Lower leg skin (tissue), 4 donors: ENCODE data around the gene TMEM38A. TPM values are rescaled to one million over a fixed set of nuclear protein-coding genes. Genes with fewer than 3 reads are reported as not detected.
"Not testable (repeated sequence)": the region's sequence is repeated elsewhere in the genome, so short reads cannot be mapped to it uniquely, and the experiment has no call there.

ENCODE experiments used
- DNase-seq, 2 donors: peaks; one replicate each; pipeline ENCODE4 v3.0.0-alpha.2; 2019; ENCODE audit warnings: low spot score in 2 of 2
- H3K4me3 ChIP-seq: fragments of 200-600 bp; sonication (generic); 2 replicates; pipeline ENCODE4 v1.5.1; 2017; ENCODE audit warnings: mild to moderate bottlenecking, low read depth; ENCODE audit not compliant: poor library complexity, severe bottlenecking
- POLR2A ChIP-seq, 2 donors: fragments of 450-650 bp; IDR thresholded peaks; one replicate each; pipeline ENCODE4 v1.6.1; 2016 to 2017; ENCODE audit warnings: antibody characterized with exemption in 2 of 2, mild to moderate bottlenecking in 1 of 2, moderate library complexity in 1 of 2
- WGBS, 2 donors: methylation state at CpG; one replicate each; pipeline ENCODE4 v1.1.5; 2018; 5-methylcytosine and 5-hydroxymethylcytosine counted together
- intact Hi-C: fragments of 100-400 bp; cut with DNase I; formaldehyde crosslinking; loops from one replicate; pipeline ENCODE4 v1.15.0; 2023; ENCODE audit warnings: low total_unique reads
- total RNA-seq, 4 donors: library from RNA; depleted of rRNA; stranded (reverse); fragments of >200 nt; gene quantifications; one replicate each; pipeline ENCODE4 v1.1.0, GENCODE V29; 2016
- TF ChIP-seq, protein P1 (sequence below), 3 donors: fragments of 450-650 bp; IDR thresholded peaks; one replicate each; pipeline ENCODE4 v1.5.1; 2016; ENCODE audit warnings: antibody characterized with exemption in 3 of 3, mild to moderate bottlenecking in 3 of 3, moderate library complexity in 2 of 3

The TMEM38A gene
- total RNA-seq, 4 donors from 2014 or later: 1.3 to 3.2 (median 2.2) TPM

DNA sequence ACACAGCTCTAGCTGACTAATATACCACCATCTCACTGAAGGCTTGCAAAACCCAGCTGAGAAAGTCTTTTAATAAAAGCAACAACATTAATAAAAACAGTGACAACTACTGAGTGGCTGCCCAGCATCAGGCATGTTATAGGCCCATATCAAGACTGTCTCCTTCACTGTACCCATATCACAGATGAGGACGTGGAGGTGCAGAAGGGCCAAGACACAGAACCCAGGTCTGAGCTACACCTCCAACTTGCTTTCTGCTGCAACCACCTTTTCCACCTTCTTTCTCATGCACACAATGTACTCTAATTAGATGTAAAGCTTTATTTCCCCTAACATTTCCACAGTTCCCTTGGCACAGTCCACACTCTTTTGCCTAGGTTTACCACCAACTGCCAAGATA lies 22.3 kb upstream of the TMEM38A start:
- TF ChIP-seq, protein P1, sequence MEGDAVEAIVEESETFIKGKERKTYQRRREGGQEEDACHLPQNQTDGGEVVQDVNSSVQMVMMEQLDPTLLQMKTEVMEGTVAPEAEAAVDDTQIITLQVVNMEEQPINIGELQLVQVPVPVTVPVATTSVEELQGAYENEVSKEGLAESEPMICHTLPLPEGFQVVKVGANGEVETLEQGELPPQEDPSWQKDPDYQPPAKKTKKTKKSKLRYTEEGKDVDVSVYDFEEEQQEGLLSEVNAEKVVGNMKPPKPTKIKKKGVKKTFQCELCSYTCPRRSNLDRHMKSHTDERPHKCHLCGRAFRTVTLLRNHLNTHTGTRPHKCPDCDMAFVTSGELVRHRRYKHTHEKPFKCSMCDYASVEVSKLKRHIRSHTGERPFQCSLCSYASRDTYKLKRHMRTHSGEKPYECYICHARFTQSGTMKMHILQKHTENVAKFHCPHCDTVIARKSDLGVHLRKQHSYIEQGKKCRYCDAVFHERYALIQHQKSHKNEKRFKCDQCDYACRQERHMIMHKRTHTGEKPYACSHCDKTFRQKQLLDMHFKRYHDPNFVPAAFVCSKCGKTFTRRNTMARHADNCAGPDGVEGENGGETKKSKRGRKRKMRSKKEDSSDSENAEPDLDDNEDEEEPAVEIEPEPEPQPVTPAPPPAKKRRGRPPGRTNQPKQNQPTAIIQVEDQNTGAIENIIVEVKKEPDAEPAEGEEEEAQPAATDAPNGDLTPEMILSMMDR (IDR thresholded peaks at IDR 0.05): no peak
- no peak for TF ChIP-seq POLR2A (IDR thresholded peaks at IDR 0.05)
- H3K4me3 ChIP-seq: no peak overlapping the region
- intact Hi-C loops: no loop called here
- DNase-seq: no peak
- 90 to 100% methylated on average over 1 of the region's 1 CpG for WGBS, 2 donors

DNA sequence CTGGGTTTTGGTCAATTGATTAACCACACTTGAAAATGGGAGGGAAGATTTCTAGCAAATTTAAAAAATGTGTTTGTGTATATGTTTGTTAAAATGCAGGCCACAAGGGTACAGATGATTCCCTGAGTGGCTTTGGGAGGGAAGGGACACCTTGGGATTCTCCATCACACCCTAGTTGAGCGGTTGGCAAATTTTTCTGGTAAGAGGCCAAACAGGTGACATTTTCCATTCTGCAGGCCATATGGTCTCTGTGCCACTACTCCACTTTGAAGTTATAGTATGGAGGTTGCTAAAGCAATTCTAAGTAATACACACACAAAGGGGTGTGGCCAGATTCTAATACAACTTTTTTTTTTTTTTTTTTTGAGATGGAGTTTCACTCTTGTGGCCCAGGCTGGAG lies 20.0 kb upstream of the TMEM38A start:
- no peak for TF ChIP-seq POLR2A (IDR thresholded peaks at IDR 0.05)
- TF ChIP-seq, protein P1 (IDR thresholded peaks at IDR 0.05): no peak
- DNase-seq: no peak
- WGBS, 2 donors: 91 to 92% methylated on average over 1 of the region's 1 CpG
- intact Hi-C loops: no loop called here
- H3K4me3 ChIP-seq: no peak overlapping the region

DNA sequence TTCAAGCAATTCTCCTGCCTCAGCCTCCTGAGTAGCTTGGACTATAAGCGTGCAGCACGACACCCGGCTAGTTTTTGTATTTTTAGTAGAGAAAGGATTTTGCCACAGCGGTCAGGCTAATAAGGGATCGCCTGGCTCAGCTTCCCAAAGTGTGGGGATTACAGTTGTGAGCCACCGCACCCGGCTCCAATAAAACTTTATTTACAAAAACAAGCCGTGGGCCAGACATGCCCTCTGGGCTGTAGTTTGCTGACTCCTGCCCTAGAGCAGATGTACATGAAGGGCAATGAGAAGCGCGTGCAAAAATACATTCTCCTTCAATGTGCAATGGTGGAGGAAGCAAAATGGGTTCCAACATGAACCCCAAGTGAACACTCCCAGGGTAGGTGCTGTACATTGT lies 19.2 kb upstream of the TMEM38A start:
- TF ChIP-seq POLR2A (IDR thresholded peaks at IDR 0.05): no peak
- TF ChIP-seq, protein P1 (IDR thresholded peaks at IDR 0.05): no peak
- intact Hi-C loops: no loop called here
- DNase-seq: no peak
- no peak overlapping the region for H3K4me3 ChIP-seq
- WGBS, 2 donors: 97 to 99% methylated on average over 10 of the region's 10 CpGs

DNA sequence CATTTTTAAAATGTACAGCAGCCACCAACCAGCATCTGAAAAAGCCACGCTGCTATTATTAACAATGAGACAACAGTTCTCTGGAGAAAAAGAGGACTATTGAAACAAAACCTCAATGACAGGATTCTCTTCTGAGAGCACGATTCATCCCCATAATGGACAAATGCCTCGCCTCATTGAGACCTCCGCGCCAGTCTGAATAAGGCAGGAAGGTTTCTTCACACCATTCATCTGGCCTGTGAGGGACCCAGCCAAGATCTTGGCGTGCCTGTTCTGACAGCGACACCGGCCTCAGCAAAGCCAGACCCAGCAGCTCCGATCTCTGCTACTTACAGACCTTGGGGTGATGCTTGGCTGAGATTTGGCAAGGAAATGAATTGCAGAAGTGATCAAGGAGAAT lies 15.8 kb upstream of the TMEM38A start:
- no peak for DNase-seq
- no peak overlapping the region for H3K4me3 ChIP-seq
- WGBS, 2 donors: 89 to 90% methylated on average over 9 of the region's 9 CpGs
- intact Hi-C loops: no loop called here
- TF ChIP-seq POLR2A (IDR thresholded peaks at IDR 0.05): no peak
- TF ChIP-seq, protein P1 (IDR thresholded peaks at IDR 0.05): no peak

DNA sequence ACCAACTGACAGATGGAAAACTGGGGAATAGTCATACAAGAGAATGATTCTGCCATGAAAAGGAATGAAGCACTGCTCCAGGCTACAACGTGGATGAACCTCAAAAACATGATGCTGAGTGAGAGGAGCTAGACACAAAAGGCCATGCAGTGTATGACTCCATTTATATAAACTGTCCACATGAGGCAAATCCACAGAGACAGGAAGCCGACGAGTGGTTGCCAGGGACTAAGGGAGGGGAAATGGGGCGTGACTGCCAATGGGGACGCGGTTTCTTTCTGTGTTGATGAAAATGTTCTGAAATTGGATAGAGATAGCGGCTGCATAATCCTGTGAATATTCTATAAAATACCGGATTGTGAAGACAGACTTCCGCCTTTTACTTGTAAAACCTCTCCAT lies 11.2 kb upstream of the TMEM38A start:
- TF ChIP-seq, protein P1 (IDR thresholded peaks at IDR 0.05): no peak
- TF ChIP-seq POLR2A (IDR thresholded peaks at IDR 0.05): no peak
- no peak for DNase-seq
- intact Hi-C loops: no loop called here
- no peak overlapping the region for H3K4me3 ChIP-seq
- WGBS, 2 donors: 48 to 50% methylated on average over 9 of the region's 9 CpGs

DNA sequence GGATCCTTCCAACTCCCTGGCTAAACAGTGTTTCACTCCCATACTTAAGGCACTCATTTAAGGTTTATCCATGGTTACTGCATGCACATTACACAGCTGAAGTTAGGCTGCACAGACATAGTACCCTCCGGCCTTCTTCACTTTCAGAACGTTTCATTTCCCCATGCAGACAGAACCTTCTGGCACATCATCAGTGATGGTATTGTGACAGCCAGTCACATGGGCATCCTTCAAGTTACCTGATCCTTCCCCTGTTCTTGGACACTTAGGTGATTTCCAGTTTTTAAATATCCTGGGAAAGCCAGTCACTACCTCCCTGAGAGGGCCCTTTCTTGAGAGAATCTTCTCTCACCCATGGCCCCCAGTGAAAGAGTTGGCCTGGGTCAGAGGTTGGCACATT lies 10.1 kb upstream of the TMEM38A start:
- TF ChIP-seq, protein P1 (IDR thresholded peaks at IDR 0.05): no peak
- TF ChIP-seq POLR2A (IDR thresholded peaks at IDR 0.05): no peak
- H3K4me3 ChIP-seq: no peak overlapping the region
- intact Hi-C loops: no loop called here
- no peak for DNase-seq
- WGBS, 2 donors: 68 to 81% methylated on average over 2 of the region's 2 CpGs

DNA sequence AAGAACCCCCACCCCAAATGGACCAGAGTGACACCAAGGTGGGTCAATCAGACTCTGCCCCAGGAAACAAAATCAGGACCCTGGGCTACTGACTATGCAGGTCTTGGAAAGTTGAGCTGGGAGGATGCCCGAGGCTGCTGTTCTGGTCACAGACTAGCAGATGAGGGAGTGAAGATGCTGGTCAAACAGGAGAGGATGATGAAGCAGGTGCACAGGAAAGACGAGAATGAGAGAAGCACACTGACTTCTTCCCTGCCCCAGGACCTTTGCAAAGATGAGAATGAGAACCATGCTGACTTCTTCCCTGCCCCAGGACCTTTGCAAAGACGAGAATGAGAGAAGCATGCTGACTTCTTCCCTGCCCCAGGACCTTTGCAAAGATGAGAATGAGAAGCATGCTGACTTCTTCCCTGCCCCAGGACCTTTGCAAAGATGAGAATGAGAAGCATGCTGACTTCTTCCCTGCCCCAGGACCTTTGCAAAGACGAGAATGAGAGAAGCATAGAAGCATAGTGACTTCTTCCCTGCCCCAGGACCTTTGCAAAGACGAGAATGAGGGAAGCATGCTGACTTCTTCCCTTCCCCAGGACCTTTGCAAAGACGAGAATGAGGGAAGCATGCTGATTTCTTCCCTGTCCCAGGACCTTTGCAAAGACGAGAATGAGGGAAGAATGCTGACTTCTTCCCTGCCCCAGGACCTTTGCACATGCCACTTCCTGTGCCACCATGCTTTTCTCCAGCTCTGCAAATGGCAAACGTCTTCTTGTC lies 9.3 kb upstream of the TMEM38A start:
- WGBS, 2 donors: 91% methylated on average over 8 of the region's 8 CpGs
- DNase-seq, H3K4me3 ChIP-seq, intact Hi-C loops: not testable (repeated sequence)
